Esophagus squamous epithelium (tissue), 5 donors: ENCODE data around the gene SNX8. TPM values are rescaled to one million over a fixed set of nuclear protein-coding genes. Genes with fewer than 3 reads are reported as not detected.
A peak's percentile ranks its signal among the peaks of the same experiment; 100 is the strongest.

ENCODE experiments used
- DNase-seq: peaks from one replicate; lab custom pipeline; 2025; lab: John Stamatoyannopoulos, UW
- H3K27ac ChIP-seq, 4 donors: fragments of 200-600 bp; sonication (generic); one replicate each; pipeline ENCODE4 v1.5.1; 2016 to 2019; ENCODE audit warnings: mild to moderate bottlenecking in 1 of 4
- H3K27me3 ChIP-seq, 4 donors: fragments of 200-600 bp; sonication (generic); 1 replicate in 3 of 4; 2 replicates in 1 of 4; pipeline versions ENCODE4 v1.5.1 to v1.6.0; 2017 to 2021; ENCODE audit warnings: antibody characterized with exemption in 1 of 4
- H3K36me3 ChIP-seq, 3 donors: fragments of 200-600 bp; sonication (generic); one replicate each; pipeline ENCODE4 v1.5.1; 2016 to 2019
- H3K4me1 ChIP-seq, 3 donors: fragments of 200-600 bp; sonication (generic); one replicate each; pipeline ENCODE4 v1.5.1; 2017 to 2019
- H3K4me3 ChIP-seq, 4 donors: fragments of 200-600 bp; sonication (generic); 1 replicate in 3 of 4; 2 replicates in 1 of 4; pipeline ENCODE4 v1.5.1; 2016 to 2019; ENCODE audit warnings: mild to moderate bottlenecking in 2 of 4, moderate library complexity in 1 of 4
- H3K9me3 ChIP-seq, 3 donors: fragments of 200-600 bp; sonication (generic); one replicate each; pipeline ENCODE4 v1.5.1; 2016 to 2019
- CTCF ChIP-seq, 6 experiments: fragments of 450-650 bp in 4 of 6; fragments of 200-600 bp in 2 of 6; sonication (generic) in 2 of 6; IDR thresholded peaks; one replicate each; pipeline ENCODE4 v1.5.1; 2016 to 2019; ENCODE audit warnings: antibody characterized with exemption in 6 of 6, mild to moderate bottlenecking in 4 of 6, moderate library complexity in 4 of 6
- POLR2A ChIP-seq, 4 donors: fragments of 450-650 bp; IDR thresholded peaks; one replicate each; pipeline ENCODE4 v1.6.1; 2017; ENCODE audit warnings: antibody characterized with exemption in 4 of 4, mild to moderate bottlenecking in 4 of 4, moderate library complexity in 3 of 4
- WGBS, 2 donors: methylation state at CpG; one replicate each; pipeline ENCODE4 v1.1.5; 2018; 5-methylcytosine and 5-hydroxymethylcytosine counted together
- intact Hi-C: fragments of 100-400 bp; cut with DNase I; formaldehyde crosslinking; loops from one replicate; pipeline ENCODE4 v1.15.0; 2022
- total RNA-seq, 4 donors: library from RNA; depleted of rRNA; stranded (reverse); fragments of >200 nt; gene quantifications; one replicate each; pipeline ENCODE4 v1.1.0, GENCODE V29; 2016
- donor health status: DM: yes; HTN: yes; CAD: no.

The SNX8 gene
- total RNA-seq, 4 donors from 2014 or later, result 4.7 to 17.9 (median 12.5) TPM

- H3K4me1 ChIP-seq, result peaks cover 0 to 7% (median 0%) of the 10 kb centered on the region in 3 donors
- intact Hi-C loops, result no loop called here
- H3K27ac ChIP-seq, result no peak overlapping the region
- H3K36me3 ChIP-seq, result no peaks in the 10 kb centered on the region
- no peak for DNase-seq
- H3K27me3 ChIP-seq, result no peaks in the 10 kb centered on the region
- H3K4me3 ChIP-seq, result no peak overlapping the region
- WGBS, 2 donors, result 83 to 90% methylated on average over 7 of the region's 7 CpGs
- no peaks in the 10 kb centered on the region for H3K9me3 ChIP-seq
- TF ChIP-seq POLR2A (IDR thresholded peaks at IDR 0.05), result no peak
These were observed 12.7 kb upstream of the SNX8 start for GRCh38 chr7:2326951-2327350.

GRCh38 chr7:2325162-2325561 is 10.9 kb upstream of the SNX8 start:
- Histone ChIP-seq H3K27ac (peak overlapping the region in 3 of 4 donors; percentile 28 to 39 (median 36)), H3K36me3 (no peaks in the 10 kb centered on the region), H3K4me3 (no peak overlapping the region), H3K4me1 (peaks cover 0 to 14% (median 0%) of the 10 kb centered on the region in 3 donors), H3K9me3 (no peaks in the 10 kb centered on the region), H3K27me3 (no peaks in the 10 kb centered on the region)
- intact Hi-C loops, result no loop called here
- DNase-seq, result no peak
- TF ChIP-seq POLR2A (IDR thresholded peaks at IDR 0.05) (no peak), CTCF (IDR thresholded peaks at IDR 0.05) (no peak)
- 7 to 22% methylated on average over 4 of the region's 4 CpGs for WGBS, 2 donors

GRCh38 chr7:2321020-2321419 is 6.8 kb upstream of the SNX8 start:
- intact Hi-C loops, result no loop called here
- Histone ChIP-seq H3K27ac (no peak overlapping the region), H3K4me1 (peaks cover 0 to 14% (median 0%) of the 10 kb centered on the region in 3 donors), H3K27me3 (no peaks in the 10 kb centered on the region), H3K36me3 (no peaks in the 10 kb centered on the region), H3K9me3 (no peaks in the 10 kb centered on the region), H3K4me3 (peak overlapping the region in 1 of 4 donors; percentile 23)
- DNase-seq, result no peak
- TF ChIP-seq CTCF (IDR thresholded peaks at IDR 0.05), result peak in 1 of 6 experiments; percentile 21
- no peak for TF ChIP-seq POLR2A (IDR thresholded peaks at IDR 0.05)
- WGBS, 2 donors, result 27 to 45% methylated on average over 11 of the region's 11 CpGs

GRCh38 chr7:2317556-2318293 is 3.5 kb upstream of the SNX8 start:
- no peaks in the 10 kb centered on the region for H3K27me3 ChIP-seq
- no peak overlapping the region for H3K4me3 ChIP-seq
- TF ChIP-seq CTCF (IDR thresholded peaks at IDR 0.05), result no peak
- TF ChIP-seq POLR2A (IDR thresholded peaks at IDR 0.05), result no peak
- no peak overlapping the region for H3K27ac ChIP-seq
- 79 to 82% methylated on average over 4 to 8 of the region's 12 CpGs for WGBS, 2 donors
- no peaks in the 10 kb centered on the region for H3K9me3 ChIP-seq
- H3K36me3 ChIP-seq, result no peaks in the 10 kb centered on the region
- H3K4me1 ChIP-seq, result peaks cover 7 to 25% (median 8%) of the 10 kb centered on the region in 3 donors
- intact Hi-C loops, result no loop called here
- DNase-seq, result no peak

GRCh38 chr7:2316578-2316977 is 2.3 kb upstream of the SNX8 start:
- no peaks in the 10 kb centered on the region for H3K27me3 ChIP-seq
- H3K4me3 ChIP-seq, result no peak overlapping the region
- no peak for DNase-seq
- H3K4me1 ChIP-seq, result peaks cover 7 to 33% (median 8%) of the 10 kb centered on the region in 3 donors
- H3K36me3 ChIP-seq, result no peaks in the 10 kb centered on the region
- TF ChIP-seq POLR2A (IDR thresholded peaks at IDR 0.05) (no peak), CTCF (IDR thresholded peaks at IDR 0.05) (no peak)
- intact Hi-C loops, result no loop called here
- no peaks in the 10 kb centered on the region for H3K9me3 ChIP-seq
- no peak overlapping the region for H3K27ac ChIP-seq
- WGBS, 2 donors, result 82 to 95% methylated on average over 1 of the region's 1 CpG
